GM23338 (cell line): ENCODE measurements around the gene COL4A1. TPM values are rescaled to one million over a fixed set of nuclear protein-coding genes. Genes with fewer than 3 reads are reported as not detected.

ENCODE experiments used
- ATAC-seq: fragments of 200-7000 bp; cut with Tn5 transposase; 3 replicates; pipeline ENCODE4 v1.9.1; 2020
- DNase-seq: peaks from one replicate; pipeline ENCODE4 v3.0.0-alpha.2; 2015; ENCODE audit warnings: low spot score
- H2AFZ ChIP-seq: fragments of 200-600 bp; sonication (generic); 2 replicates; pipeline ENCODE4 v1.8.0; 2016; ENCODE audit warnings: antibody characterized with exemption, mild to moderate bottlenecking, moderate library complexity
- H3F3A ChIP-seq: fragments of 200-600 bp; sonication (generic); replicated peaks from 2 replicates; pipeline ENCODE4 v1.8.0; 2017; ENCODE audit warnings: antibody characterized with exemption, mixed run types, low read depth
- H3K27ac ChIP-seq: fragments of 200-600 bp; sonication (generic); 2 replicates; pipeline ENCODE4 v1.6.1; 2016; ENCODE audit warnings: low read depth
- H3K27me3 ChIP-seq: fragments of 200-600 bp; sonication (generic); 2 replicates; pipeline ENCODE4 v1.8.0; 2016; ENCODE audit warnings: mild to moderate bottlenecking, mixed run types, moderate library complexity; ENCODE audit not compliant: insufficient read depth
- H3K36me3 ChIP-seq: fragments of 200-600 bp; sonication (generic); 2 replicates; pipeline ENCODE4 v1.8.0; 2016; ENCODE audit warnings: mild to moderate bottlenecking; ENCODE audit not compliant: insufficient read depth
- H3K4me1 ChIP-seq: fragments of 200-600 bp; sonication (generic); 2 replicates; pipeline ENCODE4 v1.8.0; 2016; ENCODE audit warnings: mild to moderate bottlenecking, moderate library complexity; ENCODE audit not compliant: insufficient read depth
- H3K4me2 ChIP-seq: fragments of 200-600 bp; sonication (generic); 2 replicates; pipeline ENCODE4 v1.7.1; 2017; ENCODE audit warnings: mixed run types
- H3K4me3 ChIP-seq: fragments of 200-600 bp; sonication (generic); 2 replicates; pipeline ENCODE4 v1.6.1; 2016; ENCODE audit warnings: mixed run types
- H3K79me2 ChIP-seq: fragments of 200-600 bp; sonication (generic); replicated peaks from 2 replicates; pipeline ENCODE4 v1.8.0; 2017; ENCODE audit warnings: mild to moderate bottlenecking; ENCODE audit not compliant: insufficient read depth
- H3K9me2 ChIP-seq: fragments of 200-600 bp; sonication (generic); 2 replicates; pipeline ENCODE4 v1.8.0; 2017; ENCODE audit not compliant: insufficient read depth
- H4K20me1 ChIP-seq: fragments of 200-600 bp; sonication (generic); replicated peaks from 2 replicates; pipeline ENCODE4 v1.8.0; 2017; ENCODE audit warnings: mild to moderate bottlenecking; ENCODE audit not compliant: insufficient read depth
- H3K27ac Mint-ChIP-seq: 2 replicates; pipeline ENCODE4 v1.8.0; 2020; ENCODE audit warnings: inconsistent platforms, mild to moderate bottlenecking, moderate library complexity, mixed read lengths
- H3K27me3 Mint-ChIP-seq: 3 replicates; pipeline ENCODE4 v1.8.0; 2022; ENCODE audit warnings: low read depth, mild to moderate bottlenecking, moderate library complexity, mixed read lengths, inconsistent platforms; ENCODE audit not compliant: insufficient read depth, poor library complexity
- H3K36me3 Mint-ChIP-seq: 3 replicates; pipeline ENCODE4 v1.8.0; 2021; ENCODE audit warnings: low read depth, mild to moderate bottlenecking, inconsistent platforms, moderate library complexity, mixed read lengths
- H3K4me1 Mint-ChIP-seq: 3 replicates; pipeline ENCODE4 v1.8.0; 2020; ENCODE audit warnings: mild to moderate bottlenecking, inconsistent platforms, mixed read lengths
- H3K4me3 Mint-ChIP-seq: 3 replicates; pipeline ENCODE4 v1.8.0; 2021; ENCODE audit warnings: moderate library complexity, mild to moderate bottlenecking, inconsistent platforms, mixed read lengths
- H3K9me3 Mint-ChIP-seq: 3 replicates; pipeline ENCODE4 v1.8.0; 2020; ENCODE audit warnings: moderate library complexity, mild to moderate bottlenecking, inconsistent platforms, mixed read lengths
- CREB1 ChIP-seq: fragments of 250-450 bp; sonication (Bioruptor Pico); IDR thresholded peaks from 2 replicates; pipeline ENCODE4 v1.5.0; 2020; ENCODE audit warnings: low read depth, mild to moderate bottlenecking, moderate library complexity
- EZH2 ChIP-seq: fragments of 200-600 bp; sonication (generic); IDR thresholded peaks from one replicate; pipeline ENCODE4 v1.8.0; 2017; ENCODE audit warnings: antibody characterized with exemption, mild to moderate bottlenecking, low read depth; ENCODE audit not compliant: unreplicated experiment
- EZH2phosphoT487 ChIP-seq: fragments of 200-600 bp; sonication (generic); IDR thresholded peaks from one replicate; pipeline ENCODE4 v1.8.1; 2018; ENCODE audit warnings: antibody characterized with exemption; ENCODE audit not compliant: unreplicated experiment
- NANOG ChIP-seq: IDR thresholded peaks from 2 replicates; pipeline ENCODE4 v1.6.1; 2016; ENCODE audit warnings: antibody characterized with exemption, borderline replicate concordance
- POLR2AphosphoS5 ChIP-seq: IDR thresholded peaks from 2 replicates; pipeline ENCODE4 v1.6.1; 2016; ENCODE audit warnings: antibody characterized with exemption, low read depth
- STAT1 ChIP-seq: IDR thresholded peaks from one replicate; pipeline ENCODE4 v1.6.1; 2016; ENCODE audit warnings: antibody characterized with exemption; ENCODE audit not compliant: unreplicated experiment
- ZNF114 ChIP-seq: fragments of 250-450 bp; sonication (Bioruptor Pico); IDR thresholded peaks from 2 replicates; pipeline ENCODE4 v1.5.0; 2020; ENCODE audit warnings: mild to moderate bottlenecking, moderate library complexity
- ZNF331 ChIP-seq: fragments of 250-450 bp; sonication (Bioruptor Pico); IDR thresholded peaks from 2 replicates; pipeline ENCODE4 v1.5.0; 2020; ENCODE audit warnings: low read depth, mild to moderate bottlenecking, moderate library complexity
- polyA plus RNA-seq: library from polyadenylated mRNA; unstranded; fragments of >200 nt; fragmentation: Nextera tagmentation; extraction: Ambion mirVana; gene quantifications from 2 replicates; pipeline ENCODE4 v1.2.1, GENCODE V29; 2016
- total RNA-seq: library from RNA; depleted of rRNA; stranded (reverse); fragments of >200 nt; shearing (Covaris generic); gene quantifications from 2 replicates; pipeline ENCODE4 v1.2.3, GENCODE V29; 2014
- TF ChIP-seq, protein P1 (sequence below): IDR thresholded peaks from one replicate; pipeline ENCODE4 v1.6.1; 2018; ENCODE audit warnings: antibody characterized with exemption; ENCODE audit not compliant: unreplicated experiment
- TF ChIP-seq, protein P2 (sequence below), 2 experiments: fragments of 200-600 bp in 1 of 2; sonication (generic) in 1 of 2; conservative IDR thresholded peaks; 2 replicates each; pipeline versions ENCODE4 v1.5.1 to v1.6.1; 2016 to 2017; ENCODE audit warnings: antibody characterized with exemption in 2 of 2, low read depth in 2 of 2, mild to moderate bottlenecking in 2 of 2, moderate library complexity in 1 of 2

The COL4A1 gene
- total and polyA plus RNA-seq, 2 experiments from 2014 or later: 39.1 to 110 TPM

DNA sequence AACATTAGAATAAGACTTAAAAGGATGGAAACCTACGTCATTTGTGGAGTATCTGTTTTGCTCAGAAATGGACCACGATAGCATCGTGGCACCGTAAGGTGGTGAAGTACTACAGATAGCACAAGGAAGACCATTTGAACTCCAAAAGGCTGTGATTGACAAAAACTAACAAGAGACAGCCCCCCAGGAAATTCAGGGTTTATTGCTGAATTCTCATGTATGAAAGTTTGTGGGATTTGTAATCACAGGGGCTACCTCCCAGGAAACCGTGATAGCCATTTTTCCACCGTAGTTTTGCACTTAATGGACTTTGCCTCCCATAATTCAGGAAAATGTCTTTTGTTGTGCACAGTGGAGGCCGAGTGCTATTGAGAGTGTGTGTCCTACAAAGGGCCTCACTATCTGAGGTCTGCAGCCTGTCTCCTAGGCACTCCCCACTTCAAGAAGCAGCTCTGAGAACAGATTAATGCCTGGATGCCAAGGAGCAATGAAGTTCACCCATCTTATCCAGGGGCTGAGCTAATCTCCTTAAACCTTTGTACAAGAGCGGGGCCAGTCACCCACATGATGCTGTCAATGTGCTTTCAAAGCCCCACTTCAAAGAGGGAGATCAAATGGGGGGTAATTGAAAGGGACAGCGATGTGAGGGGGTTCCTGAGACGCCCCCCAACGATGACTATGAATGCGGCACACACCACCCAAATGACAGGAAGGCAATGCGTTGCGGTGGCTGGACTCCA lies 182.6 kb downstream of the COL4A1 start:
- Histone ChIP-seq H3K27ac (no peak overlapping the region), H3K4me3 (no peak overlapping the region), H3K27me3 (no peaks in the 10 kb centered on the region), H3K79me2 (no peaks in the 10 kb centered on the region), H2AFZ (no peak overlapping the region; the same call in 1 of the 2 replicates), H3K9me2 (0 out of 2 replicates have a peak, but pooled peaks cover 13% of the 10 kb centered on the region), H3K4me1 (peaks cover 13% of the 10 kb centered on the region), H4K20me1 (no peaks in the 10 kb centered on the region), H3K36me3 (no peaks in the 10 kb centered on the region), H3K4me2 (no peak overlapping the region), H3F3A (no peaks in the 10 kb centered on the region)
- Mint-ChIP-seq H3K27ac (no peak overlapping the region), H3K4me3 (no peak overlapping the region), H3K9me3 (no peaks in the 10 kb centered on the region), H3K36me3 (no peaks in the 10 kb centered on the region), H3K27me3 (peaks cover 10% of the 10 kb centered on the region), H3K4me1 (peaks cover 25% of the 10 kb centered on the region)
- TF ChIP-seq, protein P1, sequence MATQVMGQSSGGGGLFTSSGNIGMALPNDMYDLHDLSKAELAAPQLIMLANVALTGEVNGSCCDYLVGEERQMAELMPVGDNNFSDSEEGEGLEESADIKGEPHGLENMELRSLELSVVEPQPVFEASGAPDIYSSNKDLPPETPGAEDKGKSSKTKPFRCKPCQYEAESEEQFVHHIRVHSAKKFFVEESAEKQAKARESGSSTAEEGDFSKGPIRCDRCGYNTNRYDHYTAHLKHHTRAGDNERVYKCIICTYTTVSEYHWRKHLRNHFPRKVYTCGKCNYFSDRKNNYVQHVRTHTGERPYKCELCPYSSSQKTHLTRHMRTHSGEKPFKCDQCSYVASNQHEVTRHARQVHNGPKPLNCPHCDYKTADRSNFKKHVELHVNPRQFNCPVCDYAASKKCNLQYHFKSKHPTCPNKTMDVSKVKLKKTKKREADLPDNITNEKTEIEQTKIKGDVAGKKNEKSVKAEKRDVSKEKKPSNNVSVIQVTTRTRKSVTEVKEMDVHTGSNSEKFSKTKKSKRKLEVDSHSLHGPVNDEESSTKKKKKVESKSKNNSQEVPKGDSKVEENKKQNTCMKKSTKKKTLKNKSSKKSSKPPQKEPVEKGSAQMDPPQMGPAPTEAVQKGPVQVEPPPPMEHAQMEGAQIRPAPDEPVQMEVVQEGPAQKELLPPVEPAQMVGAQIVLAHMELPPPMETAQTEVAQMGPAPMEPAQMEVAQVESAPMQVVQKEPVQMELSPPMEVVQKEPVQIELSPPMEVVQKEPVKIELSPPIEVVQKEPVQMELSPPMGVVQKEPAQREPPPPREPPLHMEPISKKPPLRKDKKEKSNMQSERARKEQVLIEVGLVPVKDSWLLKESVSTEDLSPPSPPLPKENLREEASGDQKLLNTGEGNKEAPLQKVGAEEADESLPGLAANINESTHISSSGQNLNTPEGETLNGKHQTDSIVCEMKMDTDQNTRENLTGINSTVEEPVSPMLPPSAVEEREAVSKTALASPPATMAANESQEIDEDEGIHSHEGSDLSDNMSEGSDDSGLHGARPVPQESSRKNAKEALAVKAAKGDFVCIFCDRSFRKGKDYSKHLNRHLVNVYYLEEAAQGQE: no peak
- TF ChIP-seq EZH2phosphoT487: no peak
- no peak for TF ChIP-seq NANOG
- no peak for TF ChIP-seq CREB1 (CRISPR knock-in tag)
- TF ChIP-seq, protein P2, sequence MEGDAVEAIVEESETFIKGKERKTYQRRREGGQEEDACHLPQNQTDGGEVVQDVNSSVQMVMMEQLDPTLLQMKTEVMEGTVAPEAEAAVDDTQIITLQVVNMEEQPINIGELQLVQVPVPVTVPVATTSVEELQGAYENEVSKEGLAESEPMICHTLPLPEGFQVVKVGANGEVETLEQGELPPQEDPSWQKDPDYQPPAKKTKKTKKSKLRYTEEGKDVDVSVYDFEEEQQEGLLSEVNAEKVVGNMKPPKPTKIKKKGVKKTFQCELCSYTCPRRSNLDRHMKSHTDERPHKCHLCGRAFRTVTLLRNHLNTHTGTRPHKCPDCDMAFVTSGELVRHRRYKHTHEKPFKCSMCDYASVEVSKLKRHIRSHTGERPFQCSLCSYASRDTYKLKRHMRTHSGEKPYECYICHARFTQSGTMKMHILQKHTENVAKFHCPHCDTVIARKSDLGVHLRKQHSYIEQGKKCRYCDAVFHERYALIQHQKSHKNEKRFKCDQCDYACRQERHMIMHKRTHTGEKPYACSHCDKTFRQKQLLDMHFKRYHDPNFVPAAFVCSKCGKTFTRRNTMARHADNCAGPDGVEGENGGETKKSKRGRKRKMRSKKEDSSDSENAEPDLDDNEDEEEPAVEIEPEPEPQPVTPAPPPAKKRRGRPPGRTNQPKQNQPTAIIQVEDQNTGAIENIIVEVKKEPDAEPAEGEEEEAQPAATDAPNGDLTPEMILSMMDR (conservative IDR thresholded peaks at IDR 0.05; ENCODE audit: low read depth in 2 of 2): no peak
- no peak for TF ChIP-seq ZNF114 (CRISPR knock-in tag)
- no peak for TF ChIP-seq ZNF331 (CRISPR knock-in tag)
- TF ChIP-seq EZH2: no peak
- TF ChIP-seq POLR2AphosphoS5: no peak
- TF ChIP-seq STAT1: no peak
- ATAC-seq (no peak), DNase-seq (no peak)
